C4-2B (cell line): ENCODE data around the gene ARMH4.
"Not testable (repeated sequence)": the region's sequence is repeated elsewhere in the genome, so short reads cannot be mapped to it uniquely, and the experiment has no call there.

Experiments
- CTCF ChIP-seq: fragments of 450-650 bp; conservative IDR thresholded peaks from 2 replicates; pipeline ENCODE4 v1.5.1; 2017; ENCODE audit warnings: mild to moderate bottlenecking
- ZFX ChIP-seq: fragments of 450-650 bp; IDR thresholded peaks from 2 replicates; pipeline ENCODE4 v1.6.1; 2017

- not testable (repeated sequence) for TF ChIP-seq CTCF, ZFX
Observed at GRCh38 chr14:58122546-58122945, 29.5 kb downstream of the ARMH4 start.
